T-helper 1 cell (primary cell): ENCODE data around the gene PANK3.
"Not testable (repeated sequence)": the region's sequence is repeated elsewhere in the genome, so short reads cannot be mapped to it uniquely, and the experiment has no call there.

ENCODE experiments used
- DNase-seq, 5 donors: peaks; one replicate each; pipeline ENCODE4 v3.0.0-alpha.2; 2012 to 2020

The PANK3 gene

GRCh38 chr5:168591302-168592013, 12.3 kb upstream of the PANK3 start:
- no peak for DNase-seq

DNA sequence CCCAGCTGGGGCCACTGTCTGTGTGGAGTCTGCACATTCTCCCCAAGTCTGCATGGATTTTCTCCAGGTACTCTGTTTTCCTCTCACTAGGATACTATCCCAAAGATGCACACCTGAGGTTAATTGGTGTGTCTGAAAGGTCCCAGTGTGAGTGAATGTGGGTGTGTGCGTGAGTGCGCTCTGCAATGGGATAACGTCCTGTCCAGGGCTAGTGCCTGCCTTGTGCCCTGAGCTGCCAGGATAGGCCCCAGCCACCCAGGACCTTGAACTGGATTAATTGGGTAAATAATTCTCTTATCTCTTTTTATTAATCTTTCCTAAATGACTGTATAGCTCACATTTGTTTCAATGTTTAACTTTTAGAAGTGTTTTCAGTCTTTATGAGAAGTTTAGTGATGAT, 11.5 kb upstream of the PANK3 start:
- DNase-seq = no peak

DNA sequence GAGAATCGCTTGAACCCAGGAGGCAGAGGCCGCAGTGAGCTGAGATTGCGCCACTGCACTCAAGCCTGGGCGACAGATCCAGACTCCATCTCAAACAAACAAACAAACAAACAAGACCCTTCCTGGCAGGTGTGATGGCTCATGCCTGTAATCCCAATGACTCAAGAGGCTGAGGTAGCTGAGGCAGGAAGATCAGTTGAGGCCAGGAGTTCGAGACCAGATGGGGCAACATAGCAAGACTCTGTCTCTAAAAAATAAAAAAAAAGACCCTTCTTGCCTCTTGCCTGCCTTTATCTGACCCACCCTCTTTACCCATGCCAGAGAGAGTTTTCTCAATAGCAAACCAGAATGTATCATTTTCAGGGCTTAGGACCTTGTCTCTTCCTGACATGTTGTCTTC, 8.8 kb upstream of the PANK3 start:
- DNase-seq = no peak

- DNase-seq = no peak
Measured at GRCh38 chr5:168585119-168585856, 6.1 kb upstream of the PANK3 start.

- no peak for DNase-seq
Measured at GRCh38 chr5:168583742-168584482, 4.7 kb upstream of the PANK3 start.

DNA sequence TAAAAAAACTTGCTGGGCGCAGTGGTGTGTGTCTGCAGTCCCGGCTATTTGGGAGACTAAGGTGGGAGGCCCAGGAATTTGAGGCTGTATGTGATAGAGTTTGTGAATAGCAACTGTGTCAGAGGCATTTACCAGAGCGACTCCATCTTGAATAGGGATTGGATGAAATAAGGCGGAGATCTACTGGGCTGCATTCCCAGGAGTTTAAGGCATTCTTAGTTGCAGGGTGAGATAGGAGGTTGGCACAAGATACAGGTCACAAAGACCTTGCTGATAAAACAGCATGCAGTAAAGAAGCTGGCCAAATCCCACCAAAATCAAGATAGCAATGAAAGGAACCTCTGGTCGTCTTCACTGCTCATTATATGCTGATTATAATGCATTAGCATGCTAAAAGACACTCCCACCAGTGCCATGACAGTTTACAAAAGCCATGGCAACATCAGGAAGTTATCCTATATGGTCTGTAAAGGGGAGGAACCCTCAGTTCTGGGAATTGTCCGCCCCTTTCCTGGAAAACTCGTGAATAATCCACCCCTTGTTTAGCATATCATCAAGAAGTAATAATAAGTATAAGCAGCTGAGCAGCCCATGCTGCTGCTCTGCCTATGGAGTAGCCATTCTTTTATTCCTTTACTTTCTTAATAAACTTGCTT, 1.8 kb upstream of the PANK3 start:
- not testable (repeated sequence) for DNase-seq

- DNase-seq = no peak
Measured at GRCh38 chr5:168580227-168580508, 1.0 kb upstream of the PANK3 start.

GRCh38 chr5:168579488-168580226, 489 bp upstream of the PANK3 start:
- DNase-seq = peak; percentile 90 to 99 (median 94)

GRCh38 chr5:168578006-168578405, 1.2 kb downstream of the PANK3 start:
- DNase-seq = no peak

DNA sequence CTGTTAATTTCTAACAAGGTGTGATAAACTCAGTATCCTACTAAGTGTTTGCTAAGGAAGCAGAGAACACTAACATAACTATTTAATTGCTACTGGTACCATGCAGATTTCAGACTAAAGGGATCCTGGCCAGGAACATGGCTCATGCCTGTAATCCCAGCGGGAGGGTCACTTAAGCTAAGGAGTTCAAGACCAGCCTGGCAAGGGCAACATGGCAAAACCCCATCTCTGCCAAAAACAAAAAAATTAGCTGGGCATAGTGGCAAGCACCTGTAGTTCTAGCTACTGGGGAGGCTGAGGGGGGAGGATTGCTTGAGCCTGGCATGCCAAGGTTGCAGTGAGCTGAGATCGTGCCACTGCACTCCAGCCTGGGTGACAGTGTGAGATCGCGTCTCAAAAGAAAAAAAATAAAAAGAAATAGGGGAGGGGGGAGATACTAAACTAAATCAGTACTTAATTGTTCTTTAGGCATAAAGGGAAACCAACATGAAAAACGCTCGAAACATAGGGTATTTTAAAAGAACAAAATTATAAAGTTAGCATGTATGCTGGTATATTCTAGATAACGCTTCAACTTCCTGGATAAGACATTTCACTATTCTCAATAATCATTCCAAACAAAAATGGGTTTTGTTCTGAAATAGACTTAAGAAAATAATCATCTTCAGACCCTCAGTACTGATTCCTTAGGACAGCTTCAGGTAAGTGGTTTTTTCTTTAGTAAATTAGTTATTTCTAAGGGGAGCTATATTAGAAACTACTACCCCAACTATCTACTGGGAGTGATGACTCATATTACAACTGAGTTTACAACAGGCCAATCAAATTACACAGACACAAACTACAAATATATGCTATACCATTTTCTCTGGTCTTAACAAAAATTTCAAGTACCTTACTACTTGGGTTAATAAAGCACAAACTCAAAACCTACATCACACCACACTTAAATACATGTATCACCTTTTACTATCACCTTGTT, 3.5 kb downstream of the PANK3 start:
- DNase-seq = no peak

- DNase-seq = not testable (repeated sequence)
Measured at GRCh38 chr5:168574156-168574555, 5.0 kb downstream of the PANK3 start.

- not testable (repeated sequence) for DNase-seq
Measured at GRCh38 chr5:168573663-168574062, 5.5 kb downstream of the PANK3 start.

DNA sequence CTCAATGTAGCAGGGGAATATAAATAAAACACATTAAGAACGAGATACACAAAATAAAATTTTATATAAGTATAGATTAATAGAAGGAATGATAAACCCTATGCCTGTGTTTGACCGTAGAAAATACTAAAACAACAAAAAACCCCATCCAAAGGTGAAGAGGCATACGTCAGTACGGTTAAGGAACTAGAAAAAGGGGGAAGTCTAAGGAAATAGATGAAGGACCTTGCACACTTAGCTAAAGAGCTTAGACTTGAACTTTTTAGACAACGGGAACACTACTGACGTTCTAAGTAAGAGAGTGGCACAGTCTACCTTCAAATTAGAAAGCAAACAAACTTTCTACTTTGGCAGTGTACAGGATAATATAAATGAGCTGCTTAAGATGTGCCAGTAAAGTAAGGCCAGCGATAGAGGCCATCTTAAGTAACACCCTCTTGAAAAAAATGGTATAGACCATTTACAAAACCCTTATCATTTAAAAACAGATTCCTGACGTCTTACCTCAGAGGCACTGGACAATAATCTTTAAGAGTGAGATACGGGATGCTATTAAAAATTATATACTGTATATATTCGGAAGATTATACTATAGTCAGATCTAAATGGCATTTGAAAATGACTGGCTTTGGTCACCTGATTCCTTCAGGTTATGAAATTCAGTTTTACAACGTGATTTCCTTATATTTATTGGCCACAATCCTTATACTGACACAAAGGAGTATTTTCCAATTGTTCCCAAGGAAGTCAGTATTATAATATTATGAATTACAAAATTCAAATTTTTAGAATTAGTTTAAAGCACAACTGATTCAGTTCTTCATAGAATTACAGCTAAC, 8.5 kb downstream of the PANK3 start:
- no peak for DNase-seq

DNA sequence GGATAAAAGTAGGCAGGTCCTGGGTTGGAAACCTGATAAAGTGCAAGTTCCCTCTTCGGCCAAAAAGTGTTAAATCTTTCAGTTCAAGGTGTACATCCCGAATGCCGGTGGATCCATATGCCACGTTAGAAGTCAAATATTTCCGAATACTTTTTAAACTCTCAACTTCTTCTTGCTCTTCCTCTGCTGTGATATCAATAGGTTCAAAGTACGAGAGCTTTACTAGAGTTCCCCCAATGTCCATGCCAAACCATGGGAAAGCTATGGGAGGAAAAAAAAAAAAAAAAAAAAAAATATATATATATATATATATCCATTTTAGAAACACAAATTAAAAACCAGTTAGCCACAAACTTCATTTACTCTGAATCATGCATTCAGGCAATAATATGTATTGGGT, 10.4 kb downstream of the PANK3 start:
- no peak for DNase-seq

- no peak for DNase-seq
Measured at GRCh38 chr5:168563959-168564358, 15.2 kb downstream of the PANK3 start.

DNA sequence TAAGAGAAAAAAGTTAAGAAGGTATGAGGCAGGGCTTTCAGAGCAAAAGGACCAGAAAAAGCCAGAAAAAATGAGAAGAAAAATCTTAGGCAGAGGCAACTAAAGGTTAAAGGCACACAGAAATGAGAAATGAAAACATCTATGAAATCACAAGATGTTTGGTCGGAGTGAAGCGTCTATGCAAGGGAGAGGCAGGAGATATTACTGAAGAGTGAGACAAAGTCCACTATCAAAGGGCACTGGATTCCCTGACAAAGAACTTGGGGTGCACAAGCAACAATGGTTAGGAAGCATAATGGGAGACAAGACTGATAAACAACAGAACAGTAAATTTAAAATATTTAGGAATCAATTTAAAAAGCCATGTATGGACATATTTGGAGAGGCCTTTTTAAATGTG, 16.9 kb downstream of the PANK3 start:
- no peak for DNase-seq

DNA sequence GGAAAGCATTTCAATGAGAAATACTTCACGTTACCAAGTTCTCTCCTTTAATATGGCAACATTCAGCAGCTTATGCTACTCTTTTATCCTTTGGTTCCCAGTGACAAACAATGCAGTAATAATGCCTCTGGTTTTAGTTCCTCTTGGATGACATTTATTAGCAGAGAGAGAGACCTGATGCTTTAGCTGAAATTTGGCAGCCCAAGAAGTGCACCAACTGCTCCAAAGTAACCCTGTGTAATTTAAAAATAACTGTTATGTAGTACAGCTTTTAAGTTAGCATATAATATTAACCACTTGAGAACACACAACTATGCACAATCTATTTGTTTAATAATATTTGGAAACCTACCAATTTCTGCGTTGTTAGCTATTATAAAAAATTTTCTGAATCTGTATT, 21.8 kb downstream of the PANK3 start:
- DNase-seq = no peak

GRCh38 chr5:168553377-168554130, 25.6 kb downstream of the PANK3 start:
- no peak for DNase-seq

- no peak for DNase-seq
Measured at GRCh38 chr5:168552146-168552545, 27.0 kb downstream of the PANK3 start.

DNA sequence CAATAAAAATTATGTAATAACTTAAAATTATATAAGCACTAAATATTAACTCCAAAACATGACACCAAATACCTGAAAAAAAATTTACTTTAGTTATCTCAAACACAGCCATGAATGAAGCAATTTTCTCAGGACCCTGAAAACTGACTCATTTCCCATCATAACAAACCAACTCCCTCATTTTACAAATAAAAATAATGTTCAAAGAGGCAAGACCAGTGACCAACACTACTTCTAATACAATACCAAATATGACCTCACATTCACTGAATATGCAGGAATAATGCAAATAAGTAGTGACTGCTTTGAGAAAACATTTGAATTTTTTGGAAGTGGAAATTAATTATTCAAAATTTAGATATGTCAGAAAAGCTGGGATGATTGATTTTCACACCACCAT, 28.5 kb downstream of the PANK3 start:
- no peak for DNase-seq
